Muscle of leg (tissue), 11 donors: ENCODE measurements around the gene SPTSSB. TPM values are rescaled to one million over a fixed set of nuclear protein-coding genes. Genes with fewer than 3 reads are reported as not detected.

ENCODE experiments used
- DNase-seq: peaks from one replicate; pipeline ENCODE4 v3.0.0; 2013
- H3K27ac ChIP-seq: one replicate; pipeline ENCODE4 v1.5.1; 2013; ENCODE audit warnings: mild to moderate bottlenecking, low read length, control low read depth
- H3K27me3 ChIP-seq: one replicate; pipeline ENCODE4 v1.6.1; 2013; ENCODE audit warnings: low read length; ENCODE audit not compliant: control insufficient read depth, insufficient read depth
- H3K36me3 ChIP-seq: one replicate; pipeline ENCODE4 v1.6.1; 2013; ENCODE audit warnings: low read length; ENCODE audit not compliant: control insufficient read depth, insufficient read depth
- H3K4me1 ChIP-seq: one replicate; pipeline ENCODE4 v1.6.1; 2013; ENCODE audit warnings: low read length; ENCODE audit not compliant: control insufficient read depth, insufficient read depth
- H3K4me3 ChIP-seq: one replicate; pipeline ENCODE4 v1.5.1; 2013; ENCODE audit warnings: low read length, control low read depth
- H3K9me3 ChIP-seq: replicated peaks from 2 replicates; pipeline ENCODE4 v1.6.1; 2013; ENCODE audit warnings: low read depth, low read length; ENCODE audit not compliant: control insufficient read depth
- WGBS: methylation state at CpG from one replicate; pipeline ENCODE4 v1.1.5; 2013; ENCODE audit warnings: missing lambda C conversion rate; ENCODE audit not compliant: insufficient coverage; 5-methylcytosine and 5-hydroxymethylcytosine counted together
- polyA plus RNA-seq, 8 donors: library from polyadenylated mRNA; unstranded; fragments of 120-200 nt; gene quantifications; one replicate each; pipeline versions ENCODE4 v1.2.1 to v1.2.3, GENCODE V29; 2013; ENCODE audit warnings: inconsistent platforms in 1 of 8, low replicate concordance in 1 of 8; ENCODE audit not compliant: insufficient read length in 8 of 8, insufficient read depth in 1 of 8
- total RNA-seq: library from RNA; stranded (reverse); fragments of 120-200 nt; gene quantifications from one replicate; pipeline ENCODE4 v1.2.4, GENCODE V29; 2013

The SPTSSB gene
- total and polyA plus RNA-seq, 9 donors = 0.04 to 2.7 (median 0.41) TPM

- DNase-seq = no peak
- no peaks in the 10 kb centered on the region for H3K9me3 ChIP-seq
- no peaks in the 10 kb centered on the region for H3K4me1 ChIP-seq
- H3K36me3 ChIP-seq = no peaks in the 10 kb centered on the region
- no peak overlapping the region for H3K4me3 ChIP-seq
- WGBS = 20% methylated on average over 1 of the region's 3 CpGs
- H3K27ac ChIP-seq = no peak overlapping the region
- no peaks in the 10 kb centered on the region for H3K27me3 ChIP-seq
These were observed 28.7 kb downstream of the SPTSSB start for GRCh38 chr3:161342629-161343028.

- WGBS = 60% methylated on average over 1 of the region's 4 CpGs
- no peaks in the 10 kb centered on the region for H3K36me3 ChIP-seq
- no peak overlapping the region for H3K4me3 ChIP-seq
- H3K27ac ChIP-seq = no peak overlapping the region
- no peaks in the 10 kb centered on the region for H3K4me1 ChIP-seq
- no peaks in the 10 kb centered on the region for H3K27me3 ChIP-seq
- no peaks in the 10 kb centered on the region for H3K9me3 ChIP-seq
- no peak for DNase-seq
These were observed 31.5 kb downstream of the SPTSSB start for GRCh38 chr3:161339517-161340500.

GRCh38 chr3:161337311-161337710, 34.0 kb downstream of the SPTSSB start:
- Histone ChIP-seq H3K4me1 (no peaks in the 10 kb centered on the region), H3K27me3 (no peaks in the 10 kb centered on the region), H3K9me3 (no peaks in the 10 kb centered on the region), H3K27ac (no peak overlapping the region), H3K36me3 (no peaks in the 10 kb centered on the region), H3K4me3 (no peak overlapping the region)
- DNase-seq = no peak

- H3K9me3 ChIP-seq = no peaks in the 10 kb centered on the region
- H3K27ac ChIP-seq = no peak overlapping the region
- no peaks in the 10 kb centered on the region for H3K4me1 ChIP-seq
- no peak overlapping the region for H3K4me3 ChIP-seq
- no peaks in the 10 kb centered on the region for H3K27me3 ChIP-seq
- 93% methylated on average over 2 of the region's 2 CpGs for WGBS
- no peaks in the 10 kb centered on the region for H3K36me3 ChIP-seq
- DNase-seq = no peak
These were observed 34.7 kb downstream of the SPTSSB start for GRCh38 chr3:161336661-161337060.

GRCh38 chr3:161333696-161334095, 37.6 kb downstream of the SPTSSB start:
- no peaks in the 10 kb centered on the region for H3K4me1 ChIP-seq
- H3K36me3 ChIP-seq = no peaks in the 10 kb centered on the region
- H3K9me3 ChIP-seq = no peaks in the 10 kb centered on the region
- no peak overlapping the region for H3K27ac ChIP-seq
- no peak overlapping the region for H3K4me3 ChIP-seq
- DNase-seq = no peak
- WGBS = no CpG with 5 or more reads among the region's 2 CpGs
- no peaks in the 10 kb centered on the region for H3K27me3 ChIP-seq

- Histone ChIP-seq H3K36me3 (no peaks in the 10 kb centered on the region), H3K9me3 (no peaks in the 10 kb centered on the region), H3K27ac (no peak overlapping the region), H3K4me1 (no peaks in the 10 kb centered on the region), H3K4me3 (no peak overlapping the region), H3K27me3 (no peaks in the 10 kb centered on the region)
- no peak for DNase-seq
- WGBS = 40% methylated on average over 1 of the region's 1 CpG
These were observed 38.5 kb downstream of the SPTSSB start for GRCh38 chr3:161332792-161333191.

- Histone ChIP-seq H3K27me3 (no peaks in the 10 kb centered on the region), H3K27ac (no peak overlapping the region), H3K4me1 (no peaks in the 10 kb centered on the region), H3K9me3 (peaks cover 6% of the 10 kb centered on the region), H3K36me3 (no peaks in the 10 kb centered on the region), H3K4me3 (no peak overlapping the region)
- DNase-seq = no peak
- 92% methylated on average over 2 of the region's 2 CpGs for whole genome bisulfite sequencing
These were observed 46.3 kb downstream of the SPTSSB start for GRCh38 chr3:161325059-161325458.

- Histone ChIP-seq H3K4me3 (no peak overlapping the region), H3K4me1 (no peaks in the 10 kb centered on the region), H3K9me3 (peaks cover 9% of the 10 kb centered on the region), H3K27me3 (no peaks in the 10 kb centered on the region), H3K27ac (no peak overlapping the region), H3K36me3 (no peaks in the 10 kb centered on the region)
- DNase-seq = no peak
These were observed 47.2 kb downstream of the SPTSSB start for GRCh38 chr3:161323926-161324621.

- DNase-seq = no peak
- peaks cover 9% of the 10 kb centered on the region for H3K9me3 ChIP-seq
- no peaks in the 10 kb centered on the region for H3K4me1 ChIP-seq
- no peak overlapping the region for H3K4me3 ChIP-seq
- H3K36me3 ChIP-seq = no peaks in the 10 kb centered on the region
- H3K27me3 ChIP-seq = no peaks in the 10 kb centered on the region
- H3K27ac ChIP-seq = no peak overlapping the region
- no CpG with 5 or more reads among the region's 2 CpGs for WGBS
These were observed 48.3 kb downstream of the SPTSSB start for GRCh38 chr3:161322781-161323568.

- no peaks in the 10 kb centered on the region for H3K4me1 ChIP-seq
- no peak overlapping the region for H3K4me3 ChIP-seq
- H3K9me3 ChIP-seq = peaks cover 9% of the 10 kb centered on the region
- WGBS = no CpG with 5 or more reads among the region's 1 CpG
- DNase-seq = no peak
- H3K27ac ChIP-seq = no peak overlapping the region
- no peaks in the 10 kb centered on the region for H3K27me3 ChIP-seq
- no peaks in the 10 kb centered on the region for H3K36me3 ChIP-seq
These were observed 50.5 kb downstream of the SPTSSB start for GRCh38 chr3:161320837-161321236.
